Right forelimb (tissue), 1 donor: ENCODE data around the gene NKAIN4.
A peak's percentile ranks its signal among the peaks of the same experiment; 100 is the strongest.

Source experiments
- DNase-seq: peaks from one replicate; pipeline ENCODE4 v3.0.0-alpha.2; 2018

The NKAIN4 gene

DNA sequence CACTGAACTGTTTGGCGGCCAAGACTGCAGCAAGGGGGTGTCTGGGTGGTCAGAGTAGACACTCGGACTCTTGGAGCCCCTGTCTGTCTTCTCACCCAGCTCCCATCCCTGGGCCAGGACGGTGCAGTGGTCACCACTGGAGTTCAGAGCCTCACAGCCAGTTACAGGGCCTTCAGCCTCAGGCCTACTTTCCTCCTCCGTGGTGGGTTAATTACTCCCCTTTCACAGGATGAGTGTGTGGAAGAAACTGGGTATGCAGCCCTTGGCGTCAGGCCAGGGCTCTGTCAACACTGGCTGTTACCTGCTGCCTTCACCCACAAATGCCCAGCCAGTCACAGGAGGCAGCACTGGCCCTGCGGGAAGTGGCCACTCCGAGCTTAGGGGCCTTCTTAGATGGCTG, 36.6 kb downstream of the NKAIN4 start:
- no peak for DNase-seq

DNA sequence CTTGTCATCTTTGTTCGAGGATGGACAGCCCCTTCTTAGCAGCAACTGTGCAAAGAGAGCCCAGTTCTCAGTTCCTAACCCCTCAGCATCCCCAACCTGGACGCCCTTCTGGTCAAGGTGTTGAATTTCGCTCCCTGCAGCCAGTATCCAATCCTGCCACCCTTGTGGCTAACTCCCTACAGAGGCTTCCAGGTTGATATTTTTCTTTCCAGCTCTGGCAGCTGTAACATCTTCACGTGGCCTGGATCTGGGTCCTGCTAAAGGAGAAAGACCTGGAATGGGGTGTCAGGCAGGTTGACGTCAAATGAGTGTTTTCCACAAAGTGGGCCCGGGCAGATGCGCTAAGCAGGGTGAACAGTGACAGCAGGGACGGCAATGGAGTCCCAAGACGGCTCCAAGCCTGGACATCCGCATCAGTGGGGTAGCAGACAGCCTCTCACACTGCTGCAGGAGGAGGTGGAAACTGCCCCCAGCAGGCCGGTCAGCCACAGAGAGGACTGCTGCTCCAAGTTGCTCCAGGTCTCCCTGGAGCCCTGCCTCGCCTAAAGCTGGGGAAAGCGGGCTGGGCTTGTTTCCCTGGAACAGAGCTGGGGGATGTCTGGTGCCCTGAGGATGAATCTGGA, 37.3 kb downstream of the NKAIN4 start:
- DNase-seq = no peak

DNA sequence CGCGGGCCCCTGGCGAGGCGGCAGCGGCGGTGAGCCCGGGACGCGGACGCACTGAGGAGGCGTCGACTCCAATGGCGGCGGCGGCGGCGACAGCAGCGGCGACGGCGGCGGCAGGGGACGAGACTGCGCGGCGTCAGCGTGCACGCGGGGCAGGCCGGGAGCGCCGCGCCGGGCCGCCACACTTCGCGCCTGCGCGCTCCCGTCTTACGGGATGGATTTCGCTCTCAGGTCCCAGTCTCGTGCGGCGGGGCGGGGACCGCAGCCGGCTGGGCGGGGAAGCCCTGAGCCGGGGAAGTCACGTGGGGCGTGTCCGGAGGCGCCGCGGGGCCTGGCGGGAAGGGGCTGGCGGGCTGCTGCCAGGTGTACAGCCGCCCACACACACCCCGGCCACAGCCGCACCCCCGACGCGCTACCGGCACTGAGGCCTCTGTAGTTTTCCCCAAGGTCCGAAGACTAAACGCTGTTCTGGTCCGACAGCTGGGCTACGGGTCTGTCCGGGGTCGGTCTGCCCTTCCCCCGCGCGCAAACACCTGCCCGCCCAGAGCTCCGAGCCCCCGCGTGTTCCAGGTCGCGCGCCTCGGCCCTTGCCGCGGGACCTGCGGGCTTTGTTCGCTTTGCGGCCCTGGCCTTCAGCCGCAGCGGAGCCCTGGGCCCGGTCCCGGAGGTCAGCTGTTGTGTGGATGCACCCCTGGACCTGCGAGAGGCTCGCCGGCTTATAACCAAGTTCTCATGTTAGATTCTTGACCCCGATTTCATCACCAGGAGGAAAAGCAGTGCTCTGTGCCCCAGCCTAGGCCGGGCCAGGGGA, 38.0 kb downstream of the NKAIN4 start, which contains the start of gene YTHDF1:
YTHDF1 (minus strand) TSS at position 91 of the 808 bp plus-strand sequence. CDS start 239 bp downstream, outside the sequence.
- DNase-seq = peak; percentile 96

DNA sequence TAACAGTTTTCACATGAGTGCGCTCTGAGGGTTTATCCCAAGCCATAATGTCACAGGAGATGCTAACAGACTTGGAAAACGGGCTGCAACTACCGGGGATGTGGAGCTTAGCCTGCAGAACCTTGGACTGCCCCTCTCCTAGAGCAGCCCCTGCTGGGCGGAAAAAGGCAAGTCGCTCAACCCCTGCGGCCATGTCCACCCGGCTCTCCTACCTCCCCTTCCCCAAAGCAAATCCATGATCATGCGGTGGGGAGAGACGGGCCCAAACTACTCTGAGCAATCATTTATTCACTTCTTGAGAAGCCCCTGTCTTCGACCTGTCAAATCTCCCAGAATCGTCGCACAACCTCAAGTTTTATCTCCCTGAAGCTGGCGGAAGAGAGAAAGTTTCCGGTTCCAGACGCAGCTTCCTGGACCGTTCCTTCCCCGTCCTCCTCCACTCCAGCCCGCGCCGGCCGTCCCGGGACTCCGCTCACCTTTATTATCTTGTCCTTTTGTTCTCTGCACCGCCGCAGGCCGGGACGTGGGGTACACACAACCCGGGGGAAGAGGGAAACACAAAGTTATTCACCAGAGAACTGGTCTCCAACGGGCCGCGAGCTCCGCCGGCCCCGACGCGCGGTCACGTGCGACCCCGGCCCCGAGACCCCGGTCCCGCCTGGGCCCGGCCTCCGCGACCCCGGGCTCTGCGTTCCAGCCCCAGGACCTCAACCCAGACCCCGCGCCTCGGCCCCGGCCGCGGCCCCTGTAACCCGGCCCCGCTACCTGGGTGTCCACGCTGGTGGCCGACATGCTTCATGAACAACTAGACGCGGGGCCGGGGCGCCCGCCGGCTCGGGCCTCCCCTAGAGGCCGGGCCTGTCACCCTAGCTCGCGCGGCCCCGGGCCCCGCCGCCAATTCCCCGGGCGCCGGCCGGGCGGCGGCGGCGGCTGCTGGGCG, 38.9 kb downstream of the NKAIN4 start:
- DNase-seq = no peak

DNA sequence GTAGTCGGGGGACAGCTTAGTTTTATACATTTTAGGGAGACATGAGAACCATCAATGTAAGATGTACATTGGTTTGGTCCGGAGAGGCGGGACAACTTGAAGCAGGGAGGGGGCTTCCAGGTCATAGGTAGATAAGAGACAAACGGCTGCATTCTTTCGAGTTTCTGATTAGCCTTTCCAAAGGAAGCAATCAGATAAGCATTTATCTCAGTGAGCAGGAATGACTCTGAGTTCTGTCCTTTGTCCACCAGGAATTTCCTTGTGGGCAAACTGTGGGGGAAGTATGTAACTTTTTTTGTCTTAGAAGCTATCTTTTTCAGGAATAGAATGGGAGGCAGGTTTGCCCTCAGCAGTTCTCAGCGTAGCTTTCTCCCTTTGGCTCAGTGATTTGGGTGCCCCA, 39.7 kb downstream of the NKAIN4 start:
- no peak for DNase-seq

DNA sequence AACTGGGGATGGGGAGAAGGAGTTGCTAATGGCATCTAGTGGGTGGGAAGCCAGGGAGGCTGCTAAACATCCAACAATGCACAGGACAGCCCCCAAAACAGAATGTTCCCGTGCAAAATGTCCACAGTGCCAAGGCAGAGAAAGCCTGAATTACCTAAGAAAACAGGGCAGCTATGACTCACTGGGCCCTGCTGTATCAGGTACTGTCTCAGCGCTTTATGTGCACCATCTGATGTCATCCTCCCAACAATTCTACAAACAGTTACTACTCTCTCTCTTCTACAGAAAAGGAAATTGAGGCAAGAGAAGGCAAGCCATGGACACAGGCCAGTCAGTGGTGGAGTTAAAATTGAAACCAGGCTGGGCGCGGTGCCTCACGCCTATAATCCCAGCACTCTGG, 41.5 kb downstream of the NKAIN4 start:
- no peak for DNase-seq

DNA sequence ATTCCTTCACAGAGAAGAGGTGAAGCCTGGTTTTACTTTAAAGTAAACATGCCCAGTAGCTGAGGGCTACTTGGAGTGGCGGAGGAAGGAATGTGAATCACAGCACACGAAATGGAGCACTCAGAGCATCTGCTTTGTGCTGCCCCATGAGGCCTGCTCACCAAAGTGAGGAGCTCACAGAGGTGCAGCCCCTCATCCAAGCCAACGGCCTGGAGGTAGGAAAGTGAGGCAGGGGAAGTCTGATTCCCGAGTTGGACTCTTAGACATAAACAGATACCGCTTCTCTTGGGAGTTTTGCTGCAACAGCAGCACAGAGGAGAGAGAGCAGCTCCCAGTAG, 41.9 kb downstream of the NKAIN4 start:
- DNase-seq = no peak

DNA sequence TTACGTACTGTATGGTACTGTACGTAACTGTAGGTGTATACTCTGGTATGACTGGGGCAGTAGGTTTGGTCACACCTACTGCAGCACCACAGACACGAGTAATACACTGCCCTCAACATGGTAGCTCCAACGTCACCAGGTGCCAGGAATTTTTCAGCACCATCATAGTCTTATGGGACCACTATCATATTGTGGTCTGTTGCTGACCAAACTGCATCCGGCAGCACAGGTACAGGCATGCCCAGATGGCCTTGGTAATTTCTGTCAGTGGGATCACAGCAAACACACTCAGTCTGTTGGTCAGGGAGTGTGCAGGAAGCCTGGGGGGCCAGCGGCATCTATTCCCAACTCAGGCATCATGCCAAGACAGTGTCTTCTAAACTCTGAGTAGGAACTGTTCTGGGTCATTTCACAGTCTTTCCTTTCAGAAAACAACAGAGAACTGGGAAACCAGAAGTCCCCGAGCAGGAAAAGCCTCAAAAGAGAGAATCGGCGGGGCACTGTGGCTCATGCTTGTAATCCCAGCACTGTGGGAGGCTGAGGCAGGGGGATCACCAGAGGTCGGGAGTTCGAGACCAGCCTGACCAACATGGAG, 44.2 kb downstream of the NKAIN4 start:
- no peak for DNase-seq

DNA sequence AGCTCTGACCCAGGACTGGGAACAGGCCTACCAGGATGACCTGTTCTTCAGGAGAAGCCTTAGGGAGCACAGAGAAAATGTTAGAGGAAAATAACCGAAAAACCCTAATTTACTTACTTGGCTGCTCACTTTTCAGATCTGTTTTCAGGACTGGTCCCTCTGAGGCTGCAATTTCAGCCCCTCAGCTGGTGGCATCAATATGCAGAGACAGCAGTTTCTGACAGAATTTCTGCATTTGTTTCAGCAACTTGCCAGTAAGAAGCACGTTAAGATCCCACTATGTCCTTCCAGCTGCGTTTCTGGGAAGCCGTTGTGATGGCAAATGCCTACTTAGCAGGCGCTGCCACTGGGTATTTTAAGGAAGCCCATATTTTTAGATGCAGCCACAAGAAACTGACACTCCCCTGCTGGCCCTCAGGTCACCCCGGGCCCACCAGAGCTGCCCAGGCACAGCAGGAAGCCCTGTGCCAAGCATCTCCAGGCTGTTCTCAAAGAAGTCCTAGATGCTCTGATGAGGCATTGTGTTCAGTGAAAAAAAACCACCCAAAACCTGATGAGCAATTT, 45.8 kb downstream of the NKAIN4 start:
- DNase-seq = no peak

DNA sequence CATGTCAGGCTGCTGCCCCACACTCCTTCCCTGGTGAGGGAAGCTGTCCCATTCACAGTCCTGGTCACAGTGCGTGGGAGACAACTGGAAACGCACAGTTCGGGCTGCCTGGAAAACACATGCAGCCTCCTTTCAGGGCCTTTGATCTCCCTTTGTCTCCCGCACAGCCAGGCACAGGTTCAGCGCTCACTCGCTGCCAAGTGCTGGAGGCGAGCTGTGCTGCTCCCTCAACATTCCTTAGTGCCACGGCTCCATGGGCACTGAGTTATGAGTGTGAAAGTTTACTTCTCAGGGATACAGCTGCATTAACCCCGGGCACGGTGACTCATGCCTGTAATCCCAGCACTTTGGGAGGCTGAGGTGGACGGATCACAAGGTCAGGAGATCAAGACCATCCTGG, 47.4 kb downstream of the NKAIN4 start:
- DNase-seq = no peak

DNA sequence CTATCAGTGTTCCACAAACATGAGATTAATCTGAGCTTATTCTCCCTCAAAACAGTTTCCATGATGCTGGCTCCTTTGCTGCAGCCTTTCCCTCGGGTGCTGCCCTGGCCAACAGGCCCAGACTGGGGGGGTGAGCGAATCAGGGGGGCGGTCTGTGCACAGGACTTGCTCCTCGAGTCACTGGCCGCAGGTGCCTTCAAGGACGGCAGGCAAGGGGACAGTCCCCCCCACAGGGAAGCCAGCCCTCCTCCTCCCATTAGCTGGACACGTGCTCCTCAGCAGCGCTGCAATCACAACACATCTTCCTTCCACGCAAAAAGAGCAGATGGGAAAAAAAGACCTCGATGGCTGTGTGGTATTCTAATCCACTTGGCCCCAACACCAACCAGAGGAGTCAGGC, 48.4 kb downstream of the NKAIN4 start:
- DNase-seq = no peak

DNA sequence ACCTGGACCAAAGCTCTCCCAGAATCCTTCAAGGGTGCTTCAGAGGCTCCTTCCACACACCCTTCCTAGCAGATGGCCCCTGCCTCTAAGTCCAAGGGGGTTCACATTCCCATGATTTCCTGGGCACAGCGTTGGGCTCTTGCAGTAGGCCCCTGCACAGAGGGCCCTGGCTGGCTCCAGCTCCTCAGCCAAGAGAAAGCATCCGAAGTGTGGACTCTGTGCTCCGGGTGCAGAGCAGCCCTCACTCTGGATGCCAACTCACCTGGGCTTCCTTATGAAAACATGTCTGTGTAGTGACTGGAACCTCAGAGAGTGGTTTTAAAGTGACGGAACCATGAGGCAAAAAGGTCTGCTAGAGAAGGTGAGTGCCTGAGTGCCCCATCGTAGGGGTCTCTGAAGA, 49.9 kb downstream of the NKAIN4 start:
- no peak for DNase-seq

DNA sequence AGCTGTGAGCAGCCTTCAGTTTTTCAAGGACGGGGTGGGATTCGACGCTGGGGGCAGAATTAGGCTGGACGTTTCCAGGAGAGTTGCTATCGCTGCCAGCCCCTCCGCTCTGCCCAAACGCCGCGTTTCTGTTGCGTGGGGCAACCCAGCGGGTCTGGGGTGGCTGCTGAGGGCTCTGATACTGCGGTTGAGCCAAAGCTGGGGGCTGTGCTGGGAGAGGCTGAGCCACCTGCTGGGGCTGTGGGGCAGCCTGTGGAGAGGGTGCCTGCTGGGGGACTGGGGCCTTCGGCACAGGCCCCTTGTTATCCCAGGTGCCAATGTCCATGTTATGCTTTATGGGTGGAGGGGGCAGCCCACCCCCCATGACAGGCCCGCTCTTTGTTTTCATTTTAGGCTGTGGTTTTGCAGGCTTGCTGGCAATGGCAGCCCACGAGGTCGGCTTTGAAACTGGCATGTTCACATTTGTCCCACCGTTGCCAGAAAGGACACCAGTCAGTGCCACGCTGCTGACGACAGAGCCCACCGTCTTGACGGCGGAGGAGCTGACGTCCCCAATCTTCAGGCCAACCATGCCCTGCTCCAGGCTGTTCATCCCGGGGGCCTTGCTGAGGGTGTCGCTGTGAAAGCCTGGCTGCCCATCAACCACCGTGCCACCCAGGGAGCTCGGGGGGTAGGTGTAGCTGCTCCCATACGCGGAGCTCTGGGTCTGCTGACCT, 51.3 kb downstream of the NKAIN4 start:
- no peak for DNase-seq

DNA sequence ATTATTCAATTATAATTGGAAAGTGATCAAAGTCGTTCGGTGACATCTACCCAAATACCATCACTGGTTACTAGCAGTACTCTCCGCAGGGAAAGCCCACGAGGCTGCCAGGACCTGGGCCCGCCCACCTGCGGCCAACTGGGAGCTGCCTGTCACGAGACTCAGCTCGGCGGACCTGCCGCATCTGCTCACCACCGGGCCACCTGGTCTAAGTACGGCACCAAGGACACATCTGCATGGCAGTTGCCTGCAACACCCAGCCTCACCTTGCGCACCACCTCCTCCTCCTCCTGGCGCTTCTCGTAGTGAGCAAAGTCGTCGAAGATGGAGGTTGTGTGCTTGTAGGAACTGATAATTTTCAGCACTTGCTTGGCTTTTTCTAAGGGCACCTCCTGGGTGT, 52.2 kb downstream of the NKAIN4 start:
- DNase-seq = no peak

DNA sequence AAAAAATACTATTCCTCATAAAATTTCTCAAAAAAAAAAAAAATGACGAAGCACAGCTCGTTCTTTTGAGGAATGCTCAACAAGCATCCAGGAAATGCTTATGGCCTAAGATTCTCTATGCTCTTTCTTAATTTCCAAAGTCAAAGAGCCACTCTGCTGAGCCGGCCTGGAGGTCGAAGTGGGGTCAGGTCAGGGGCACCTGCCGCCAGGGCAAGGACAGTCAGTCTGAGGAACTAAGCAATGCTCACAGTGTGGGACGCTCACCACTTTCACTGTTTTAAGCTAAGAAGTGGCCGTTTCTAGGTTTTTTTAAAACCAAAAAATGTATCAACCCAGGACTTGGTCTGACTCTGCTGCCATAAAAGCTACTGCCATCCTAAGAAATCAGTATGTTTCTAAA, 55.7 kb downstream of the NKAIN4 start:
- no peak for DNase-seq

DNA sequence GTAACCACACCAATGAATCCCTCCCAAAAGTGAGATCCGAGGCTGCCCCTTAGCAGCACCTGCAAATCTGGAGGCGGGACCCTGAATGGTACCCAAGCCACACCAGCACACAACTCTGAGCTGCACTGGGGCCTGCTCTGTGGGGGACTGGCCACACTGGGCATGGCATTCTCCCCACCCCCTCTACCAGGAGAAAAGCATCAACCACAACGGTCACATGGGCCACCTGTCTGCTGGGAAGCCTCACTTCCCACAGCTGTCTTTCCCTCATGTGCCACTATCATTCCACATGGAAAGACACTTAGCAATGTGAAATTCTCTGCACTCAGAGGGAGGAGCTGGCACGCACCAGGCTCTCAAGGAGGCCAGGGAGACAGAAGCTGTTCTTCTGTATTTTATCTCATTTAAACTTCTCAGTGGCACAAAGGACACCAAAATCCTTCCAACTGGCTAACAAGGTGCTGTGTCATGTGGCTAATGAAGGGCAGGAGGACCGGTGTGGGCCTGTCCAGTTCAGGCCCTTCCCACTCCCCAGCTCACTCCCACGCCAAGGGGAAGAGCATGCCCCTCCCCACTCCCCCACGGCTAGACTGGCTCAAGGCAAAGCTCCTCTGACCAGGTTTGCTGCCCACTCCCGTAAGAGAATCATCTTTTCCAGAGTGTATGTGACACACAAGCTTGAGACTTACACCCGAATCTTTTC, 57.3 kb downstream of the NKAIN4 start:
- no peak for DNase-seq

DNA sequence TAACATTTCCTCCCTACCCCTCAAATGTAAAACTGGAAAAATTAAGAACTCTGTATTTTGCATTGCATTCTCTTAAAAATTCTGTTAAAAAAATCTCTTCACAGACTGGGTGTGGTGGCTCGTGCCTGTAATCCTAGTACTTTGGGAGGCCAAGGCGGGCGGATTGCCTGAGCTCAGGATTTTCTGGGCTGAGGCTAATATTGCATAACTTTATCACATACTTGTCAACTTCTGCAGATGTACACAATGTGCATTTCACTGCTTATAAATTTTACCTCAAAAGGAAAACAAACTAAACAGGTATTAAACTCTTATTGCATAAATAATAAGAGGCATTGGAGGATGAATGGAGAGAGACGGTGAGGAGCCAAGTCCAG, 59.5 kb downstream of the NKAIN4 start:
- DNase-seq = no peak

DNA sequence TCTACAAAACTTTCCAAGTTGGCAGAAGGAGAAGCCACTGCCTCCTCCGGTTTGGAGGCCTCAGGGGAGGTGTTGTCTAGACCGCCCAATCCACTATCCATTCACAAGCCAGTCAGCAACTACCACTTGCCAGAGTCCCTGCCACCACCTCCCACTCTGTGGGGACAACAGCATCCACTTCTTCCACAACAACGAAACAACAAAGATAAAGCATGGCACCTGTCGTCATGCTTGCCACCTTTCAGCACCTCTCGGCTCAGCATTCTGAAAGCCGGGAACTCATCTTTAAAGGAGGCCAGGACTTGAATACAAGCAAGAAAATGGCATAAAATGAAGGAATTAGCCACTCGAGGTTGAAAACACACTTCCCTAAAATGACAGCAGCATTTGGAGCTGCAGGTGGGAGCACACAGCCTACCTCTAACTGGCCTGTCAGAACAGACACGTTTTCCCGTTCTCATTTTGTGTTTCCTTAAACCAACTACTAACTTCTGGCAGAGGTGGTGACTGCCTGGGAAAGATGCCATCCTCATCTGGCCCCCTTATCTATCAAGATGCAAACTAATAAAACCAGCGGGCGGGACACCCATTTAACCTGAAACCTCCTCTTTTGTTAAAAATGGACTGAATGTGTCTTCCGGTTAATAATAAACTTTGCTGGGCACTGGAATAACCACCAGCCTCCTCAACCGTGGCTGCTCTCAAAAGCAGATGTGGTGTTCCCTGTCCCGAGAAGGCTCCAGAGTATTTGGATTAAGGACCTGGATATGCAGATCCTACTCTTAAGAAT, 60.1 kb downstream of the NKAIN4 start:
- DNase-seq = no peak

DNA sequence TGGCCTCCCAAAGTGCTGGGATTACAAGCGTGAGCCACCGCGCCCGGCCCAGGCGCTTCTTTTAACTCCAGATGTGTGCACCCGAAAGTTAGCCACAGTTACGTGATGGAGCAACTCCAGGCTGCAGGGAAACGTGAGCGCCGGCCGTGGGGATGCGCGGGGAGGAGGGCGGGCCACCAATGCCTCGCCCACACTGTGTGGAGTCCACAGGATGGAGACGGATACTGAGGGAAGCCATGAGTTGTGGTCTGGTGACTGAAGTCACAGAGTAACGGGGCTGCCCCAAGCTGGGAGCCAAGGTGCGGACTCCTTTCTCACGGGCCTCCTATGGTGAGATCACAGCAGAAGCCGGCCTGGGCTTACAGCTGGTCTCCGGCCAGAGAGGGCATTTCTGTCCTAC, 61.5 kb downstream of the NKAIN4 start:
- DNase-seq = no peak

DNA sequence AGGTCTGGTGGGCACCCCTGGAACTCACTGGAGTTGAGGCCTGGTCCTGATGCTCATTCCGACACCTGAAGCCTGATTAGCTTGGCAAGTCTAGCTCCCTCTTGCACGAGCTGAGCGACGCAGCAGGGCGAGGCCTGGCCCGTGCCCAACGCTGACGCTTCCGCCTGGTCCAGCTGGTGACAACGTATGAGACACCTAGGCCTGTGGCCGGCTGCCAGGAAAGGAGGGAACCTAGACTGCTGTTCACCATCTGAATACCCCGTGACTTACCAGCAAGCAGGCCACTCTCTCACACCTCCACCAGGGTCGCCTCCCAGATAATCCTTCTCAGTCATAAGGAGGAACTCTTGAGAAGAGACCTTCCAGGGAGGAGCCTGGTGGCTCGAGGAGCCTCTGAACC, 62.9 kb downstream of the NKAIN4 start:
- no peak for DNase-seq

DNA sequence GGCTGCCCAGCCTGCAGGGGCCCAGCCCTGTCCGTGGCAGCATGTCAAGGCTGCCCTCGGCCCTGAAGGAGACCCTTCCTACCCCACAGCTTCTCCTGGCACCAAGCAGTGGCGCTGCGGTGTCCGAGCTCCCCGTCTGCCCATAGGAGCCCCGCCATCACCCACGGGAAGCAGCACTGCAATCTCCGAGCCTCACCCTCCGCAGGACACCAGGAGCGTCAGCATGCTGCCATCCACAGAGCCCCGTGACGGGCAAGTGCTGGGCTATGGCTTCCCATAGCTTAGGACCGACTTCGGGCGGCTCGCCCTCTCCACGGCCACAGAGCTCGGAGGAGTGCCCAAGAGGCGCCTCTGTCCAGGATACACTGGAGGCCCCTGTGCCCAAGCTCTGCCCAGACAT, 63.4 kb downstream of the NKAIN4 start:
- no peak for DNase-seq
